22Rv1 (cell line): Measurements from ENCODE around the gene MDM4.

Experiments
- CTCF ChIP-seq: fragments of 450-650 bp; IDR thresholded peaks from 2 replicates; pipeline ENCODE4 v1.5.1; 2017; ENCODE audit warnings: mild to moderate bottlenecking
- ZFX ChIP-seq: fragments of 450-650 bp; IDR thresholded peaks from 2 replicates; pipeline ENCODE4 v1.6.1; 2017; ENCODE audit warnings: antibody characterized with exemption, borderline replicate concordance

GRCh38 chr1:204576422-204576821 lies 60.2 kb downstream of the MDM4 start:
- TF ChIP-seq CTCF = no peak
- TF ChIP-seq ZFX = no peak
